Activated CD4-positive, alpha-beta T cell treated with anti-CD3 and anti-CD28 coated beads, Interleukin-2, Interleukin-4, amounts not matched to agents 100 ng/mL and 50 ng/mL, durations not matched to agents 16 hours and 8 hours (primary cell): ENCODE measurements around the gene COG8.
A peak's percentile ranks its signal among the peaks of the same experiment; 100 is the strongest.

Experiments
- DNase-seq: peaks from one replicate; pipeline ENCODE4 v3.0.0-alpha.2; 2020; ENCODE audit warnings: low spot score

The COG8 gene

GRCh38 chr16:69346683-69347082, 7.3 kb upstream of the COG8 start:
- DNase-seq = peak; percentile 19

- DNase-seq = peak; percentile 25
Observed at GRCh38 chr16:69345923-69346322, 6.6 kb upstream of the COG8 start.

GRCh38 chr16:69344171-69344570, 4.8 kb upstream of the COG8 start:
- DNase-seq = no peak

- peak; percentile 13 for DNase-seq
Observed at GRCh38 chr16:69340095-69340644, 806 bp upstream of the COG8 start.

GRCh38 chr16:69338557-69339288, 641 bp downstream of the COG8 start:
- DNase-seq = peak; percentile 65

GRCh38 chr16:69334696-69335095, 4.7 kb downstream of the COG8 start:
- no peak for DNase-seq

GRCh38 chr16:69330286-69331109, 8.9 kb downstream of the COG8 start, which contains the start of gene PDF:
PDF (minus strand) TSS chr16:69330588; CDS start chr16:69330570, 18 bp downstream.
- peak; percentile 89 for DNase-seq

GRCh38 chr16:69329369-69330285, 9.7 kb downstream of the COG8 start:
- DNase-seq = peak; percentile 17

- peak; percentile 60 for DNase-seq
Observed at GRCh38 chr16:69328854-69329316, 10.5 kb downstream of the COG8 start.

- DNase-seq = no peak
Observed at GRCh38 chr16:69327585-69328310, 11.6 kb downstream of the COG8 start.

GRCh38 chr16:69326172-69326873, 13.0 kb downstream of the COG8 start:
- no peak for DNase-seq

- DNase-seq = no peak
Observed at GRCh38 chr16:69325784-69326171, 13.6 kb downstream of the COG8 start.

GRCh38 chr16:69324585-69325253, 14.6 kb downstream of the COG8 start:
- DNase-seq = no peak

- DNase-seq = no peak
Observed at GRCh38 chr16:69324013-69324531, 15.3 kb downstream of the COG8 start.

GRCh38 chr16:69323415-69323814, 15.9 kb downstream of the COG8 start:
- DNase-seq = no peak

GRCh38 chr16:69322343-69322742, 17.0 kb downstream of the COG8 start:
- DNase-seq = no peak

GRCh38 chr16:69321080-69321479, 18.3 kb downstream of the COG8 start:
- DNase-seq = no peak

- DNase-seq = no peak
Observed at GRCh38 chr16:69320740-69321073, 18.7 kb downstream of the COG8 start.

GRCh38 chr16:69319826-69320739, 19.3 kb downstream of the COG8 start:
- DNase-seq = no peak
